IMR-90 (cell line): Measurements from ENCODE around the gene RTP5. TPM values are rescaled to one million over a fixed set of nuclear protein-coding genes. Genes with fewer than 3 reads are reported as not detected.

ENCODE experiments used
- ATAC-seq: fragments of 200-7000 bp; cut with Tn5 transposase; 2 replicates; pipeline ENCODE4 v1.9.1; 2020; ENCODE audit warnings: low read depth, mild to moderate bottlenecking, moderate library complexity
- BruUV-seq: library from RNA; stranded (reverse); fragments of 400-500 nt; replicated peaks from 2 replicates; lab custom pipeline; 2021; lab: Mats Ljungman, UMichigan
- CTCF ChIA-PET: fragments of 300-600 bp; formaldehyde crosslinking; extraction: SDS; loops from one replicate; lab custom pipeline; 2021; ENCODE audit warnings: antibody characterized with exemption; lab: Yijun Ruan, JAX
- POLR2A ChIA-PET: fragments of 300-600 bp; sonication (Branson Sonifier 250); formaldehyde crosslinking; loops from one replicate; lab custom pipeline; 2022; ENCODE audit warnings: antibody characterized with exemption; ENCODE audit not compliant: unreplicated experiment; lab: Charles Lee
- DNase-seq: peaks from one replicate; pipeline ENCODE4 v3.0.0; 2013
- H2AFZ ChIP-seq: replicated peaks from 2 replicates; pipeline ENCODE3; 2013; ENCODE audit warnings: low read length, mild to moderate bottlenecking; ENCODE audit not compliant: poor library complexity
- H2AK5ac ChIP-seq: 2 replicates; pipeline ENCODE4 v1.6.1; 2013; ENCODE audit warnings: low read depth, low read length, inconsistent platforms
- H2AK9ac ChIP-seq: replicated peaks from 2 replicates; pipeline ENCODE3; 2013; ENCODE audit warnings: mild to moderate bottlenecking, low read depth, low read length, moderate library complexity; ENCODE audit not compliant: poor library complexity
- H2BK120ac ChIP-seq: 2 replicates; pipeline ENCODE4 v1.6.1; 2013; ENCODE audit warnings: low read depth, low read length, inconsistent platforms
- H2BK15ac ChIP-seq: 3 replicates; pipeline ENCODE4 v1.6.1; 2013; ENCODE audit warnings: low read depth, low read length, inconsistent platforms
- H2BK20ac ChIP-seq: 2 replicates; pipeline ENCODE4 v1.6.1; 2013; ENCODE audit warnings: low read depth, mild to moderate bottlenecking, inconsistent platforms, low read length, moderate library complexity
- H2BK5ac ChIP-seq: 2 replicates; pipeline ENCODE4 v1.6.1; 2013; ENCODE audit warnings: mild to moderate bottlenecking, low read depth, low read length, inconsistent platforms; ENCODE audit not compliant: poor library complexity, severe bottlenecking
- H3K14ac ChIP-seq: replicated peaks from 2 replicates; pipeline ENCODE4 v1.6.1; 2013; ENCODE audit warnings: low read depth, low read length, inconsistent platforms
- H3K18ac ChIP-seq: 2 replicates; pipeline ENCODE4 v1.6.1; 2013; ENCODE audit warnings: low read depth, low read length, control low read depth
- H3K23ac ChIP-seq: 2 replicates; pipeline ENCODE4 v1.6.1; 2013; ENCODE audit warnings: low read depth, low read length, inconsistent platforms
- H3K27ac ChIP-seq: 2 replicates; pipeline ENCODE4 v1.5.1; 2013; ENCODE audit warnings: mild to moderate bottlenecking, control low read depth, low read length; ENCODE audit not compliant: insufficient read depth
- H3K27me3 ChIP-seq: 2 replicates; pipeline ENCODE4 v1.6.1; 2013; ENCODE audit warnings: low read length; ENCODE audit not compliant: control insufficient read depth, insufficient read depth
- H3K36me3 ChIP-seq: 2 replicates; pipeline ENCODE4 v1.6.1; 2013; ENCODE audit warnings: low read length, mixed read lengths; ENCODE audit not compliant: control insufficient read depth, insufficient read depth
- H3K4ac ChIP-seq: 2 replicates; pipeline ENCODE4 v1.6.1; 2013; ENCODE audit warnings: low read depth, low read length, inconsistent platforms
- H3K4me1 ChIP-seq: 2 replicates; pipeline ENCODE4 v1.6.1; 2013; ENCODE audit warnings: low read length, mixed read lengths; ENCODE audit not compliant: control insufficient read depth, insufficient read depth
- H3K4me2 ChIP-seq: 2 replicates; pipeline ENCODE4 v1.6.1; 2013; ENCODE audit warnings: low read depth, mild to moderate bottlenecking, control low read depth, low read length, moderate library complexity
- H3K4me3 ChIP-seq: 2 replicates; pipeline ENCODE4 v1.5.1; 2013; ENCODE audit warnings: low read depth, mild to moderate bottlenecking, control low read depth, low read length, moderate library complexity; ENCODE audit not compliant: insufficient read depth
- H3K56ac ChIP-seq: 2 replicates; pipeline ENCODE4 v1.6.1; 2013; ENCODE audit warnings: low read length, inconsistent platforms; ENCODE audit not compliant: insufficient read depth; ENCODE audit errors: extremely low read depth
- H3K79me1 ChIP-seq, 2 experiments: 2 replicates each; pipeline ENCODE4 v1.6.1; 2013; ENCODE audit warnings: low read length in 2 of 2, inconsistent platforms in 1 of 2, low read depth in 1 of 2
- H3K9ac ChIP-seq: 2 replicates; pipeline ENCODE4 v1.6.1; 2013; ENCODE audit warnings: low read depth, low read length, control low read depth
- H3K9me1 ChIP-seq: 2 replicates; pipeline ENCODE4 v1.6.1; 2013; ENCODE audit warnings: low read length, inconsistent platforms; ENCODE audit not compliant: insufficient read depth
- H3K9me3 ChIP-seq: 2 replicates; pipeline ENCODE4 v1.6.1; 2013; ENCODE audit warnings: low read length; ENCODE audit not compliant: control insufficient read depth, insufficient read depth
- H4K20me1 ChIP-seq: 2 replicates; pipeline ENCODE4 v1.6.1; 2013; ENCODE audit warnings: low read length, inconsistent platforms; ENCODE audit not compliant: insufficient read depth
- H4K5ac ChIP-seq: 2 replicates; pipeline ENCODE4 v1.6.1; 2013; ENCODE audit warnings: mild to moderate bottlenecking, low read depth, low read length, control low read depth
- H4K8ac ChIP-seq, 2 experiments: 2 replicates each; pipeline ENCODE4 v1.6.1; 2013; ENCODE audit warnings: low read depth in 2 of 2, low read length in 2 of 2, control low read depth in 1 of 2, inconsistent platforms in 1 of 2
- H4K91ac ChIP-seq: 2 replicates; pipeline ENCODE4 v1.6.1; 2013; ENCODE audit warnings: low read depth, low read length, inconsistent platforms; ENCODE audit not compliant: insufficient read depth
- CEBPB ChIP-seq: IDR thresholded peaks from 2 replicates; pipeline ENCODE4 v1.6.1; 2012; ENCODE audit warnings: low read depth, low read length, improper control_type of control experiment
- MAFK ChIP-seq: IDR thresholded peaks from 2 replicates; pipeline ENCODE4 v1.6.1; 2012; ENCODE audit warnings: low read depth, low read length, improper control_type of control experiment
- MXI1 ChIP-seq: IDR thresholded peaks from 2 replicates; pipeline ENCODE4 v1.6.1; 2012; ENCODE audit warnings: low read depth, mild to moderate bottlenecking, low read length, moderate library complexity, borderline replicate concordance
- NFE2L2 ChIP-seq: fragments of 150-350 bp; IDR thresholded peaks from 2 replicates; pipeline ENCODE4 v1.6.1; 2016; ENCODE audit warnings: low read depth, mild to moderate bottlenecking, low read length
- RAD21 ChIP-seq: IDR thresholded peaks from 2 replicates; pipeline ENCODE4 v1.6.1; 2012; ENCODE audit warnings: low read length, improper control_type of control experiment
- RCOR1 ChIP-seq: IDR thresholded peaks from 2 replicates; pipeline ENCODE4 v1.6.1; 2012; ENCODE audit warnings: mild to moderate bottlenecking, low read length, improper control_type of control experiment; ENCODE audit not compliant: insufficient replicate concordance
- RFX5 ChIP-seq: IDR thresholded peaks from 2 replicates; pipeline ENCODE4 v1.8.0; 2012; ENCODE audit warnings: low read depth, mild to moderate bottlenecking, low read length, moderate library complexity
- SMC3 ChIP-seq: fragments of 150-350 bp; IDR thresholded peaks from 2 replicates; pipeline ENCODE4 v1.6.1; 2016; ENCODE audit warnings: low read depth, mild to moderate bottlenecking, antibody characterized with exemption, low read length, moderate library complexity
- USF2 ChIP-seq: fragments of 150-350 bp; IDR thresholded peaks from 2 replicates; pipeline ENCODE4 v1.6.1; 2017; ENCODE audit warnings: mild to moderate bottlenecking, antibody characterized with exemption, low read length, low read depth
- WGBS, 2 experiments: methylation state at CpG; one replicate each; pipeline versions ENCODE4 v1.1.5 to v1.1.7; 2013; ENCODE audit warnings: missing lambda C conversion rate in 2 of 2; ENCODE audit not compliant: insufficient read length in 1 of 2; ENCODE audit errors: extremely low coverage in 2 of 2; 5-methylcytosine and 5-hydroxymethylcytosine counted together
- dilution Hi-C: fragments of 300-500 bp; cut with HindIII; formaldehyde crosslinking; loops from one replicate; pipeline ENCODE4 v1.14.3; 2018; ENCODE audit warnings: low sequenced_read_pairs; ENCODE audit not compliant: unreplicated experiment
- in situ Hi-C: fragments of 300-500 bp; cut with MboI; formaldehyde crosslinking; loops from 3 replicates; pipeline ENCODE4 v1.14.3; 2019; ENCODE audit warnings: low sequenced_read_pairs, inconsistent platforms, mixed read lengths
- intact Hi-C: fragments of 100-400 bp; cut with micrococcal nuclease; formaldehyde crosslinking; loops from 2 replicates; pipeline ENCODE4 v1.10.0; 2022
- polyA plus RNA-seq, 3 experiments: library from polyadenylated mRNA; depleted of rRNA; stranded (reverse); fragments of >200 nt; gene quantifications; 2 replicates each; pipeline ENCODE4 v1.2.3, GENCODE V29; 2012; ENCODE audit warnings: low replicate concordance in 1 of 3
- total RNA-seq: library from RNA; depleted of rRNA; stranded (reverse); fragments of >200 nt; gene quantifications from 2 replicates; pipeline ENCODE4 v1.2.3, GENCODE V29; 2012

RTP5 gene
- total and polyA plus RNA-seq, 2 of the 4 experiments (the other 2 are of a cell fraction): not detected

DNA sequence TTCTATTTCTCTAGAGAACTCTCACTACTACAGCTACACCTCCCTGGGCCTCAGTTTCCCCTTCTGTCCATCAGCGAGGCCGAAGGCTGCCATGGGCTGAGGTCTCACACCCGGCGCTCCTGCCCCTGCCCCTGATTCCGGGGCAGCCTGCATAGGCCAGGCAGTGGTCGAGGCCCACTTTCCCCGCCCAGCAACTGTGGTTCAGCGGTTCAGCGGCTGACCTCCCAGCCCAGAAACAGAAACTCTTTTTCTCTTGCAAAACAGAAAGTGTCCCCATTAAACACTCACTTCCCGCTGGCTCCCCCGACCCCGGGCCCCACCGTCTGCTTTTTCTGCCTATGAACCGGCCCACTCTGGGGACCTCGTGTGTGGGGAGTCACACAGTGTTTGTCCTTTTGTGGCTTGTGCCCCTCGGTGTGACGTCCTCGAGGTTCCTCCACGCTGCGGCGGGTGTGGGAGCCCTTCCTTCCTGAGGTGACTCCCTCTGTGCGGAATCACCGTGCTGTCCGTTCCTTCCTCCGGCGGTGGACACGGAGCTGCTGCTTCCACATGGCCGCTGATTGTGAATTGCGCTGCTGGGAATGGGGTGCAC, 26.8 kb upstream of the RTP5 start:
- Histone ChIP-seq H3K27ac (no peak overlapping the region), H3K4me3 (no peak overlapping the region), H3K27me3 (peaks cover 17% of the 10 kb centered on the region), H2BK5ac (no peak overlapping the region), H2BK15ac (no peak overlapping the region), H2BK120ac (no peak overlapping the region), H3K18ac (no peak overlapping the region), H2BK20ac (no peak overlapping the region), H3K4ac (no peak overlapping the region), H3K4me2 (no peak overlapping the region), H3K4me1 (no peaks in the 10 kb centered on the region), H3K9me1 (no peaks in the 10 kb centered on the region), H4K91ac (no peak overlapping the region), H4K20me1 (no peaks in the 10 kb centered on the region), H3K36me3 (no peaks in the 10 kb centered on the region), H3K9me3 (no peaks in the 10 kb centered on the region), H3K9ac (no peak overlapping the region), H4K8ac (no peak overlapping the region), H3K14ac (no peak overlapping the region), H2AK5ac (no peak overlapping the region), H2AFZ (no peak overlapping the region), H3K56ac (no peak overlapping the region), H3K23ac (no peak overlapping the region), H2AK9ac (peak overlapping the region; percentile 55), H3K79me1 (no peaks in the 10 kb centered on the region), H4K5ac (no peak overlapping the region)
- ChIA-PET CTCF (no interaction called here), POLR2A (no interaction called here)
- no peak for ATAC-seq
- in situ Hi-C loops: no loop called here
- intact Hi-C loops: no loop called here
- no TSS peak for BruUV-seq
- dilution Hi-C loops: no loop called here
- 78% methylated on average over 7 of the region's 29 CpGs; no CpG with 5 or more reads in 1 of the 2 experiments for WGBS, 2 experiments
- TF ChIP-seq NFE2L2 (no peak), SMC3 (no peak), USF2 (no peak), MAFK (no peak), RCOR1 (no peak), MXI1 (no peak), RFX5 (no peak), CEBPB (no peak), RAD21 (no peak)
- no peak for DNase-seq
